ENCODE results near the gene MTHFD1L.

MTHFD1L gene

DNA sequence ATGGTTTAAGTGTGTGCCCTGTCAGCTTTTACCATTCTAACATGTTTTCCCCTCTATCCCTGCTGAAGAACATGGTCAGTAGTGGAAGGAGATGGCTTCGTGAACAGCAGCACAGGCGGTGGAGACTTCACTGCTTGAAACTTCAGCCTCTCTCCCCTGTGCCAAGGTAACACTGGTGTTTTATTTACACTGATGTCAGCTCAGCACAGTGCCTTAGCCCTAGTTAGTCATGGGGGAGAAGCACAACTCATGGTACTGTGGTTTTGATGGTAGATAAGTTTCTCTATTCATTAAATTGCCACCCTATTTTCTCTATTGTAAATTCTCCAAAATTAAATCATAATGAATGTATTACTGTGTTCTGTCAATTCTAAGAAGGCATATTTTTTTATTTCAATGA lies 56.6 kb downstream of the MTHFD1L start:
- no peak for DNase-seq (ENCODE audit: extremely low read depth, low read depth)
- H3K4me3 ChIP-seq (replicated peaks; ENCODE audit: low read depth, low read length), result no peak overlapping the region
- no peak for TF ChIP-seq CTCF (IDR thresholded peaks at IDR 0.05; ENCODE audit: low read depth, low read length, missing control alignments)

DNA sequence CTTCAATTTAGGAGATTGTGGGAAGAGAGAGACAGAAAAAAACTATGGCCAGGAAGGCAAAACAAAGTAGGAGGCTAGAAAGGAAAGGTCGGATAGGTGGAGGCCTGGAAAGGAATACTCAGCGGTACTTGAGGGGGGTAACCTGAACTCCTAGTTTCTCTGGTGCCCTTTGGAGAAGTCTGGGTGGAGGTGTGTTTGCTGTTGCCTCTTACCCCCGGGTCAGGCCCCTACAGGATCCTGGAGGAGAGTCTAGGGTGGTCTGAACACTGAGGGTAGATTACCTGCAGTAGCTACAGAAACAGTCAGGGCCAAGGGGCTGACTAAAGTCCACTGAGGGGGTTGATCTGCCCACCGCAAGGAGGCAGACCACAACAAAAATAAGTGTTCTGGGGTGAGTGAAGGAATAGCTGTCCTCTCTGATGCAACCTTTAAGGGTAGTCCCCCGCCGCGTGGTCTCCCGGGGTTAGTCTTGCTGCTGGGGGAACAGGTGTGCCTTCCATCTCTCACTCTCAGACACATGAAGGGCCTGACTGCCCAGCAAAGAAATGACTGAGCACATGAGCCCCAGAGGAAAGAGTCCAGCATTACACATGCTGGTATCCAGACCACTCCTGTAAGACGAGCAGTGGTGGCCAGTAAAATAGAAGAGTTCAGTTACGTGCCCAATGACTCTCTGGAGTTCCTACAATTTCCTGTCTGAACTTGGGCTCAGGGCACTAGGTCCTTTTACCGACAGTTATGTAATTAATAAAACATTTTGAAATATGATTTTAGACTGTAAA lies 59.5 kb downstream of the MTHFD1L start:
- no peak overlapping the region for H3K4me3 ChIP-seq (replicated peaks; ENCODE audit: low read depth, low read length)
- no peak for DNase-seq (ENCODE audit: extremely low read depth, low read depth)
- no peak for TF ChIP-seq CTCF (IDR thresholded peaks at IDR 0.05; ENCODE audit: low read depth, low read length, missing control alignments)

DNA sequence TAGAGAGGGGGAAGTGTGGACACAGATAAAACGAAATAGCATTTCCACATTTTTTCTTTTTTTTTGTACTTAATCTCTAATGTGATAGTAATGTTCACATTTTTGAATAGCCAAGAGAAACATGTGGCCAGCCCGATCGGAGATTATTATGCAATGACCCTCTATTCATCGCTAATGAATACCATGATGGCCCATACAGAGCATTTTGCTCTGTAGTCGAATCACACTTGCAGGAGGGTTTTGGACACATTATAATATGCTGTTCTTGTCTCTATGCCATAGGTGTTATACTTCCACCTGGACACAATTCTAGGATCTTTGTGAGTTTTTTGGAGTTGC lies 60.1 kb downstream of the MTHFD1L start:
- TF ChIP-seq CTCF (IDR thresholded peaks at IDR 0.05; ENCODE audit: low read depth, low read length, missing control alignments), result no peak
- no peak for DNase-seq (ENCODE audit: extremely low read depth, low read depth)
- H3K4me3 ChIP-seq (replicated peaks; ENCODE audit: low read depth, low read length), result no peak overlapping the region

DNA sequence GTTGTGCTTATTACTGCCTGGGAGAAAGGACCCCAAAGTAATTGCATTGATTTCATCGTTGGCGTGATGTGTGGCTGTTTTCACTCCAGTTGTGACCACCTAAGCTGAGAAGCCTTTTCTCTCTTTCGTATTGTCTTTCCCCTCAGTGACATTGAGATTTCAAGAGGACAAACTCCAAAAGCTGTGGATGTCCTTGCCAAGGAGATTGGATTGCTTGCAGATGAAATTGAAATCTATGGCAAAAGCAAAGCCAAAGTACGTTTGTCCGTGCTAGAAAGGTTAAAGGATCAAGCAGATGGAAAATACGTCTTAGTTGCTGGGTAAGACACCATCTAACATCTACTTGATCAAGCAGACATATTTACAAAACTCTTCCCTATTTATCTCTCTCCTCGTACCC lies 60.5 kb downstream of the MTHFD1L start:
- H3K4me3 ChIP-seq (replicated peaks; ENCODE audit: low read depth, low read length), result no peak overlapping the region
- no peak for TF ChIP-seq CTCF (IDR thresholded peaks at IDR 0.05; ENCODE audit: low read depth, low read length, missing control alignments)

DNA sequence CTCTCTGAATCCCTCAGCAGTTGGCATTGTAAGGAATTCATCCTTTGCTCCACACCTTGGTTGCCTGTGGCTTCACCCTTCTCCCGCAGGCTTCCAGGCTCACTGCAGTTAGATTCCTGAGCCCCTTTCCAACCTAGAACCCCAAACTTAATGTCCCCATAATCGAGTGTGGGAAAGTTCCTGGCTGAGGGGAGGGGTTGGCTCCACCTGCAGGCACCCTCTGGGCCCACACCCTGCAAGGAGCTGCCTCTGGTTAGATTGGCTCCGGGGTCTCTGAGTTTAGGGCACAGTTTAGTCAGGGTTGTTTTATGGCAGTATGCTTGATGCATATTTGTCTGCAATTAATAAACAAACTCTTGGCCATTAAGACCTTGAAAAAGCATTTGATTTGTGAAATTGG lies 63.4 kb downstream of the MTHFD1L start:
- no peak for DNase-seq (ENCODE audit: extremely low read depth, low read depth)
- TF ChIP-seq CTCF (IDR thresholded peaks at IDR 0.05; ENCODE audit: low read depth, low read length, missing control alignments), result peak; percentile 43
- H3K4me3 ChIP-seq (replicated peaks; ENCODE audit: low read depth, low read length), result no peak overlapping the region

More for the DNA sequence above, 60.5 kb downstream of the MTHFD1L start:
- DNase-seq (ENCODE audit: extremely low read depth, low read depth), result no peak

DNA sequence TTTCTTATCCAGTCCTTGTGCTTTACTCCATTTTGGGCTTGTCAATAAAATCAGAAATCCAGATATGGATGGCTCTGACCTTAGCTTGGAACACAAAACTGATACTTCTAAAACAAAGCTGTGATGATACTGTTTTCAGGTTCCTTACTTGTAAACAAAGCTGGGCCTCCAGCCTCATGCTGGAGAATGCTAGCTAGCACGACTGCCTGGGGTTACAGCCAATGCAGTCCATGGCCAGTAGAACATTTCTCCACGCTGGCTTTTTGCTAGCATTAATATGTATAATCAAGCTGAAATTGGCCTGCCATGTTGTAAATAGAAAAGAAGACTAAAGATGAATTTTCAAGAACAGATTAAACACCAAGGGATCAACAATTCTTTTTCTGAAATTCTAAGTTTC lies 63.9 kb downstream of the MTHFD1L start:
- TF ChIP-seq CTCF (IDR thresholded peaks at IDR 0.05; ENCODE audit: low read depth, low read length, missing control alignments), result no peak

GRCh38 chr6:150930841-150931240 lies 65.3 kb downstream of the MTHFD1L start:
- DNase-seq (ENCODE audit: extremely low read depth, low read depth), result no peak
- no peak for TF ChIP-seq CTCF (IDR thresholded peaks at IDR 0.05; ENCODE audit: low read depth, low read length, missing control alignments)
- H3K4me3 ChIP-seq (replicated peaks; ENCODE audit: low read depth, low read length), result no peak overlapping the region

More for the DNA sequence above, 63.9 kb downstream of the MTHFD1L start:
- no peak overlapping the region for H3K4me3 ChIP-seq (replicated peaks; ENCODE audit: low read depth, low read length)
- DNase-seq (ENCODE audit: extremely low read depth, low read depth), result no peak
